Activated B cell treated with CpG ODN at 0.5 μM for 24 hours (primary cell): Measurements from ENCODE around the gene RNF220. TPM values are rescaled to one million over a fixed set of nuclear protein-coding genes. Genes with fewer than 3 reads are reported as not detected.

ENCODE experiments used
- ATAC-seq: fragments of 200-7000 bp; cut with Tn5 transposase; one replicate; pipeline ENCODE4 v1.10.0; 2021; ENCODE audit warnings: low read depth, mild to moderate bottlenecking, moderate library complexity
- CTCF ChIA-PET: fragments of 350-600 bp; sonication (Branson Sonifier 250); formaldehyde crosslinking; loops from one replicate; lab custom pipeline; 2021; ENCODE audit warnings: antibody characterized with exemption; lab: Charles Lee
- POLR2A ChIA-PET: fragments of 350-600 bp; sonication (Branson Sonifier 250); formaldehyde crosslinking; loops from one replicate; lab custom pipeline; 2021; ENCODE audit warnings: antibody characterized with exemption; lab: Charles Lee
- DNase-seq: peaks from one replicate; pipeline ENCODE4 v3.0.0; 2022
- H3K27ac Mint-ChIP-seq: one replicate; pipeline ENCODE4 v1.8.0; 2020; ENCODE audit warnings: mixed read lengths
- H3K27me3 Mint-ChIP-seq: one replicate; pipeline ENCODE4 v1.8.0; 2021; ENCODE audit warnings: mixed read lengths
- H3K36me3 Mint-ChIP-seq: one replicate; pipeline ENCODE4 v1.8.0; 2021; ENCODE audit warnings: low read depth, mixed read lengths
- H3K4me1 Mint-ChIP-seq: one replicate; pipeline ENCODE4 v1.8.0; 2021; ENCODE audit warnings: mixed read lengths
- H3K4me3 Mint-ChIP-seq: one replicate; pipeline ENCODE4 v1.8.0; 2020; ENCODE audit warnings: mild to moderate bottlenecking, mixed read lengths
- H3K9me3 Mint-ChIP-seq: one replicate; pipeline ENCODE4 v1.8.0; 2020; ENCODE audit warnings: mixed read lengths
- intact Hi-C: fragments of 100-400 bp; cut with micrococcal nuclease; formaldehyde crosslinking; loops from one replicate; pipeline ENCODE4 v1.15.1; 2024
- total RNA-seq: library from RNA; stranded (reverse); gene quantifications from 2 replicates; pipeline ENCODE4 v1.2.3, GENCODE V29; 2022
- TF ChIP-seq, protein P1 (sequence below): fragments of 200-600 bp; IDR thresholded peaks from one replicate; pipeline ENCODE4 v1.8.0; 2022; ENCODE audit warnings: antibody characterized with exemption, mild to moderate bottlenecking

RNF220 gene
- total RNA-seq, 1 donor from 2014 or later = 103 TPM

DNA sequence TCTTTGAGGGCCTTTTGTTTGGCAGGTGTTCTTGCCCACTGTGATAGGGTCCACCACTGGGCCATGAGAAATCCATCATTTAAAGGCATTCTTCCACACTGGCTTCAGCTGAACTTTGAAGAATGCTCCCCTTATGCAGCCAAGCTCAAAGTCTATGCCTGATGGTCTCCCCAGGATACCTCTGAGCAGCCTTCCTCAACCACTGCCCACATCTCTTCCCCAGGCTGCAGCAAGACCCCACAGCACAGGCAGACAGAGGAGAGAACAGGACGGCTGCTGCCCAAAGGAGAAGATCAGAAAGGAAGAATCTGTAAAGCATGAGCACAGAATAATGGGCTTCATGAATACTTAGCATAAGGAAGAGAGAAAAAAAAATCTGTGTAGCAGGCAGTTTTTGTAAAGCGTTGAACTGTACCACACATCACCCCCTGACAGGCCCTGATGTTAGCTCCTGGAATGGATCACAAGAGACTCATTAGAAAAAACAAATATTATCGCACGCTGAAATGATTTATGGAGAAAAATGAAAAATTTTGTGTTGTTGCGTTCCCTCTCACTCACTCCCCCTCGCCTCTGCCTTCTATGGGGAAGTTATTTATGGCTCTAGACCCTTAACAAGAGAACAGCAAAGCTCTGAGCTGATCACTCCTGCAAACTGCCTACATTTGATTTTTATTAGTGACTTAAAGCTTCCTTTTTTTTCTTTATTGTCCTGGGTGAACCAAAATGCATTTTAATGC, 135.1 kb downstream of the RNF220 start:
- DNase-seq (no peak), ATAC-seq (no peak)
- Mint-ChIP-seq H3K27ac (no peak overlapping the region), H3K4me3 (no peak overlapping the region), H3K27me3 (peaks cover 4% of the 10 kb centered on the region), H3K36me3 (no peaks in the 10 kb centered on the region), H3K9me3 (no peaks in the 10 kb centered on the region), H3K4me1 (no peaks in the 10 kb centered on the region)
- ChIA-PET POLR2A (no interaction called here), CTCF (no interaction called here)
- TF ChIP-seq, protein P1, sequence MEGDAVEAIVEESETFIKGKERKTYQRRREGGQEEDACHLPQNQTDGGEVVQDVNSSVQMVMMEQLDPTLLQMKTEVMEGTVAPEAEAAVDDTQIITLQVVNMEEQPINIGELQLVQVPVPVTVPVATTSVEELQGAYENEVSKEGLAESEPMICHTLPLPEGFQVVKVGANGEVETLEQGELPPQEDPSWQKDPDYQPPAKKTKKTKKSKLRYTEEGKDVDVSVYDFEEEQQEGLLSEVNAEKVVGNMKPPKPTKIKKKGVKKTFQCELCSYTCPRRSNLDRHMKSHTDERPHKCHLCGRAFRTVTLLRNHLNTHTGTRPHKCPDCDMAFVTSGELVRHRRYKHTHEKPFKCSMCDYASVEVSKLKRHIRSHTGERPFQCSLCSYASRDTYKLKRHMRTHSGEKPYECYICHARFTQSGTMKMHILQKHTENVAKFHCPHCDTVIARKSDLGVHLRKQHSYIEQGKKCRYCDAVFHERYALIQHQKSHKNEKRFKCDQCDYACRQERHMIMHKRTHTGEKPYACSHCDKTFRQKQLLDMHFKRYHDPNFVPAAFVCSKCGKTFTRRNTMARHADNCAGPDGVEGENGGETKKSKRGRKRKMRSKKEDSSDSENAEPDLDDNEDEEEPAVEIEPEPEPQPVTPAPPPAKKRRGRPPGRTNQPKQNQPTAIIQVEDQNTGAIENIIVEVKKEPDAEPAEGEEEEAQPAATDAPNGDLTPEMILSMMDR = no peak
- intact Hi-C loops = no loop called here

- Mint-ChIP-seq H3K4me1 (no peaks in the 10 kb centered on the region), H3K27ac (no peak overlapping the region), H3K9me3 (no peaks in the 10 kb centered on the region), H3K36me3 (no peaks in the 10 kb centered on the region), H3K4me3 (no peak overlapping the region), H3K27me3 (peaks cover 6% of the 10 kb centered on the region)
- POLR2A ChIA-PET = no interaction called here
- TF ChIP-seq, protein P1 = no peak
- CTCF ChIA-PET = no interaction called here
- DNase-seq (no peak), ATAC-seq (no peak)
- intact Hi-C loops = no loop called here
These were observed 137.5 kb downstream of the RNF220 start for GRCh38 chr1:44542420-44543063.

DNA sequence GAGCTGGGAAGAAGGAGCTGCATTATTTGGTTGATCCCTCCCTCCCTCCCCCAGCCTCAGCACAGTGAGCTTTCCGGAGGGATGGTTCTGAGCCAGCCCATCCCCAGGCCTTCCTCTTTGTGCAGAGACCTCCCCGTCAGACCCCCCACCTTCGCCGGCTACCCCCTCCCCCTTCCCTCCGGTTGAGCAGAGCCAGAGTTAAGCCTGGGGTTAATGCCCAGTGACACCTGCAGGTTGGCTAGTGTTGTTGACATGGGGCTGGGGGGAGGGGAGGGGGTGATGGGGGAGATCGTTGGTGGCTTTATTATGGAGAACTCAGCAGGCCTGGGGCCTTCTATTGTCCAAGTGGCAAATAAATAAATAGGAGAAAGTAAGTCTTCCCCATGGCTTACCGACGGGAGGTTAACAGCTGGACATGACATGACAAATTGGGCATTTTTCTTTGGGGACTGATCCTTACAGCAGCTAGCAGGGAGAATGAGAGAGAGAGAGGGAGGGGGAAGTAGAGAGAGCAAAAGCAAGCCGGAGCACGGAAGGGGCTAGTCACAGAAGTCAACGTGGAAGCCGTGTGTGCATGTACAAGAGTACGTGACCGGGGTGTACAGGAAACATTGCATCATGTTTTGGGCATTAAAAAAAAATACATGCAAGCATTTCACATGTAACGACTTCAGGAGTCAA, 138.1 kb downstream of the RNF220 start:
- POLR2A ChIA-PET = no interaction called here
- H3K27ac Mint-ChIP-seq = no peak overlapping the region
- H3K36me3 Mint-ChIP-seq = no peaks in the 10 kb centered on the region
- TF ChIP-seq, protein P1 = no peak
- H3K4me3 Mint-ChIP-seq = no peak overlapping the region
- ATAC-seq (no peak), DNase-seq (no peak)
- H3K27me3 Mint-ChIP-seq = peaks cover 6% of the 10 kb centered on the region
- intact Hi-C loops = no loop called here
- no peaks in the 10 kb centered on the region for H3K4me1 Mint-ChIP-seq
- no peaks in the 10 kb centered on the region for H3K9me3 Mint-ChIP-seq
- CTCF ChIA-PET = interaction anchor here (0.7 kb wide), 1 partner anchor 121 kb away, joined by 3 read pairs; no protein-coding TSS in a partner anchor

GRCh38 chr1:44543786-44544185, 138.7 kb downstream of the RNF220 start:
- intact Hi-C loops = no loop called here
- ChIA-PET POLR2A (no interaction called here), CTCF (interaction anchor here (0.7 kb wide), 1 partner anchor 122 kb away, joined by 3 read pairs; no protein-coding TSS in a partner anchor)
- TF ChIP-seq, protein P1 = no peak
- Mint-ChIP-seq H3K4me1 (no peaks in the 10 kb centered on the region), H3K9me3 (no peaks in the 10 kb centered on the region), H3K36me3 (no peaks in the 10 kb centered on the region), H3K4me3 (no peak overlapping the region), H3K27me3 (peaks cover 6% of the 10 kb centered on the region), H3K27ac (no peak overlapping the region)
- DNase-seq (no peak), ATAC-seq (no peak)

GRCh38 chr1:44544960-44545359, 139.9 kb downstream of the RNF220 start:
- H3K27me3 Mint-ChIP-seq = peaks cover 6% of the 10 kb centered on the region
- TF ChIP-seq, protein P1 = no peak
- H3K4me1 Mint-ChIP-seq = no peaks in the 10 kb centered on the region
- intact Hi-C loops = no loop called here
- H3K36me3 Mint-ChIP-seq = no peaks in the 10 kb centered on the region
- CTCF ChIA-PET = no interaction called here
- H3K9me3 Mint-ChIP-seq = no peaks in the 10 kb centered on the region
- H3K4me3 Mint-ChIP-seq = no peak overlapping the region
- DNase-seq = no peak
- no peak for ATAC-seq
- POLR2A ChIA-PET = no interaction called here
- H3K27ac Mint-ChIP-seq = no peak overlapping the region
